HCT116 (cell line): ENCODE results near the gene TNF. TPM values are rescaled to one million over a fixed set of nuclear protein-coding genes. Genes with fewer than 3 reads are reported as not detected.
A peak's percentile ranks its signal among the peaks of the same experiment; 100 is the strongest.

Experiments
- ATAC-seq: fragments of 200-7000 bp; cut with Tn5 transposase; 2 replicates; pipeline ENCODE4 v1.9.1; 2020; ENCODE audit warnings: mild to moderate bottlenecking, moderate library complexity
- BruUV-seq: library from RNA; stranded (reverse); fragments of 400-500 nt; replicated peaks from 2 replicates; lab custom pipeline; 2021; lab: Mats Ljungman, UMichigan
- CTCF ChIA-PET: fragments of 300-600 bp; sonication (Branson Sonifier 250); formaldehyde crosslinking; loops from one replicate; lab custom pipeline; 2021; ENCODE audit warnings: antibody characterized with exemption; lab: Charles Lee
- POLR2A ChIA-PET: fragments of 300-600, 350-600 bp; sonication (Branson Sonifier 250); formaldehyde crosslinking; loops from one replicate; lab custom pipeline; 2021; ENCODE audit warnings: antibody characterized with exemption; lab: Charles Lee
- RAD21 ChIA-PET, 2 experiments: fragments of 300-600 bp; sonication (Branson Sonifier 250); formaldehyde crosslinking; loops; one replicate each; lab custom pipeline; 2023; ENCODE audit warnings: low total read pairs in 2 of 2; ENCODE audit not compliant: uncharacterized antibody in 2 of 2, unreplicated experiment in 2 of 2, low non-redundant PET in 1 of 2; lab: Charles Lee
- DNase-seq: peaks from one replicate; pipeline ENCODE4 v3.0.0-alpha.2; 2010; ENCODE audit warnings: low read depth, low spot score
- H2AFZ ChIP-seq: fragments of 200-600 bp; shearing (Covaris generic), sonication (generic); 2 replicates; pipeline ENCODE4 v1.6.1; 2017; ENCODE audit warnings: low read depth, mixed run types, mixed read lengths, antibody characterized with exemption, low read length; ENCODE audit not compliant: poor library complexity, severe bottlenecking
- H3K27ac ChIP-seq: 2 replicates; pipeline ENCODE4 v1.5.1; 2012; ENCODE audit warnings: low read depth, low read length
- H3K27me3 ChIP-seq: fragments of 200-600 bp; sonication (generic); 2 replicates; pipeline ENCODE4 v1.6.1; 2016; ENCODE audit warnings: mixed run types, low read length, mixed read lengths; ENCODE audit not compliant: insufficient read depth
- H3K36me3 ChIP-seq, 2 experiments: fragments of 200-500 bp in 1 of 2; fragments of 200-600 bp in 1 of 2; sonication (Bioruptor generic) in 1 of 2; sonication (generic) in 1 of 2; 2 replicates each; pipeline versions ENCODE4 v1.5.1 to v1.6.1; 2014 to 2016; ENCODE audit warnings: low read length in 2 of 2, inconsistent platforms in 1 of 2, mixed read lengths in 1 of 2, mixed run types in 1 of 2; ENCODE audit not compliant: insufficient read depth in 2 of 2, control insufficient read depth in 1 of 2
- H3K4me1 ChIP-seq, 2 experiments: fragments of 200-600 bp in 1 of 2; sonication (generic) in 1 of 2; 2 replicates each; pipeline versions ENCODE4 v1.5.1 to v1.6.1; 2012 to 2017; ENCODE audit warnings: low read length in 2 of 2, inconsistent platforms in 1 of 2, mild to moderate bottlenecking in 1 of 2, mixed read lengths in 1 of 2, mixed run types in 1 of 2, moderate library complexity in 1 of 2; ENCODE audit not compliant: insufficient read depth in 2 of 2, control insufficient read depth in 1 of 2
- H3K4me2 ChIP-seq: fragments of 200-600 bp; sonication (generic); 2 replicates; pipeline ENCODE4 v1.6.1; 2017; ENCODE audit warnings: mixed run types, low read length, mixed read lengths
- H3K4me3 ChIP-seq, 2 experiments: fragments of 200-600 bp in 1 of 2; sonication (generic) in 1 of 2; replicated peaks in 1 of 2; 2 replicates each; pipeline ENCODE4 v1.5.1; 2011 to 2016; ENCODE audit warnings: low read length in 2 of 2, control low read depth in 1 of 2, low read depth in 1 of 2, mild to moderate bottlenecking in 1 of 2, mixed read lengths in 1 of 2, mixed run types in 1 of 2
- H3K79me2 ChIP-seq: fragments of 200-600 bp; sonication (generic); 2 replicates; pipeline ENCODE4 v1.6.1; 2017; ENCODE audit warnings: mild to moderate bottlenecking, mixed run types, low read length, moderate library complexity, mixed read lengths; ENCODE audit not compliant: insufficient read depth
- H3K9ac ChIP-seq: fragments of 200-600 bp; sonication (generic); 2 replicates; pipeline ENCODE4 v1.6.1; 2016; ENCODE audit warnings: low read length, mixed read lengths
- H3K9me2 ChIP-seq: fragments of 200-600 bp; sonication (generic), shearing (Covaris generic); 2 replicates; pipeline ENCODE4 v1.6.1; 2017; ENCODE audit warnings: mixed run types, mild to moderate bottlenecking, moderate library complexity; ENCODE audit not compliant: insufficient read depth
- H3K9me3 ChIP-seq, 2 experiments: fragments of 200-500 bp in 1 of 2; fragments of 200-600 bp in 1 of 2; sonication (Bioruptor generic) in 1 of 2; sonication (generic) in 1 of 2; 2 replicates each; pipeline ENCODE4 v1.6.1; 2014 to 2017; ENCODE audit warnings: low read length in 2 of 2, mixed read lengths in 2 of 2, inconsistent platforms in 1 of 2, low read depth in 1 of 2, mild to moderate bottlenecking in 1 of 2, mixed run types in 1 of 2, moderate library complexity in 1 of 2; ENCODE audit not compliant: control insufficient read depth in 1 of 2, insufficient read depth in 1 of 2
- H4K20me1 ChIP-seq: fragments of 200-600 bp; sonication (generic), shearing (Covaris generic); 2 replicates; pipeline ENCODE4 v1.6.1; 2017; ENCODE audit warnings: mixed run types, mild to moderate bottlenecking, moderate library complexity; ENCODE audit not compliant: insufficient read depth
- CBX3 ChIP-seq: IDR thresholded peaks from 2 replicates; pipeline ENCODE4 v1.6.1; 2012; ENCODE audit warnings: low read depth
- CEBPB ChIP-seq: IDR thresholded peaks from 2 replicates; pipeline ENCODE4 v1.6.1; 2012; ENCODE audit warnings: low read depth
- EZH2 ChIP-seq: fragments of 200-600 bp; sonication (generic); IDR thresholded peaks from 2 replicates; pipeline ENCODE4 v1.6.1; 2017; ENCODE audit warnings: antibody characterized with exemption, mixed run types
- FOSL1 ChIP-seq: IDR thresholded peaks from 2 replicates; pipeline ENCODE4 v1.6.1; 2012; ENCODE audit warnings: low read depth
- JUND ChIP-seq: IDR thresholded peaks from 2 replicates; pipeline ENCODE4 v1.6.1; 2012
- POLR2AphosphoS5 ChIP-seq: IDR thresholded peaks from 2 replicates; pipeline ENCODE4 v1.6.1; 2011; ENCODE audit warnings: mild to moderate bottlenecking, low read depth, low read length, moderate library complexity
- RAD21 ChIP-seq: IDR thresholded peaks from 2 replicates; pipeline ENCODE4 v1.6.1; 2012; ENCODE audit warnings: low read depth, mild to moderate bottlenecking
- SIN3A ChIP-seq: IDR thresholded peaks from 2 replicates; pipeline ENCODE4 v1.6.1; 2012; ENCODE audit warnings: low read depth
- SRF ChIP-seq: IDR thresholded peaks from 2 replicates; pipeline ENCODE4 v1.6.1; 2012; ENCODE audit warnings: low read depth
- TCF7L2 ChIP-seq: IDR thresholded peaks from 2 replicates; pipeline ENCODE4 v1.7.0; 2011; ENCODE audit warnings: borderline replicate concordance, inconsistent platforms; ENCODE audit not compliant: insufficient read depth, insufficient read length; ENCODE audit errors: extremely low read depth
- YY1 ChIP-seq: IDR thresholded peaks from 2 replicates; pipeline ENCODE4 v1.6.1; 2011; ENCODE audit warnings: low read length, low read depth, moderate library complexity, mild to moderate bottlenecking; ENCODE audit not compliant: insufficient replicate concordance; ENCODE audit errors: extremely low read depth
- ZFX ChIP-seq: fragments of 450-650 bp; IDR thresholded peaks from 2 replicates; pipeline ENCODE4 v1.6.1; 2017
- intact Hi-C: fragments of 100-400 bp; cut with micrococcal nuclease; formaldehyde crosslinking; loops from 2 replicates; pipeline ENCODE4 v1.10.0; 2022
- total RNA-seq: library from RNA; stranded (reverse); gene quantifications from one replicate; pipeline ENCODE4 v1.2.1, GENCODE V29; 2021; ENCODE audit not compliant: unreplicated experiment
- TF ChIP-seq, protein P1 (sequence below): IDR thresholded peaks from 2 replicates; pipeline ENCODE4 v1.6.1; 2012; ENCODE audit warnings: low read depth
- TF ChIP-seq, protein P2 (sequence below): IDR thresholded peaks from 2 replicates; pipeline ENCODE4 v1.6.1; 2011; ENCODE audit warnings: mild to moderate bottlenecking, low read length, moderate library complexity; ENCODE audit not compliant: insufficient replicate concordance; ENCODE audit errors: extremely low read depth

The TNF gene
- total RNA-seq, 1 experiment from 2014 or later: 0.59 TPM

GRCh38 chr6:31621320-31621939 is 46.1 kb downstream of the TNF start (continued):
- TF ChIP-seq, protein P1, sequence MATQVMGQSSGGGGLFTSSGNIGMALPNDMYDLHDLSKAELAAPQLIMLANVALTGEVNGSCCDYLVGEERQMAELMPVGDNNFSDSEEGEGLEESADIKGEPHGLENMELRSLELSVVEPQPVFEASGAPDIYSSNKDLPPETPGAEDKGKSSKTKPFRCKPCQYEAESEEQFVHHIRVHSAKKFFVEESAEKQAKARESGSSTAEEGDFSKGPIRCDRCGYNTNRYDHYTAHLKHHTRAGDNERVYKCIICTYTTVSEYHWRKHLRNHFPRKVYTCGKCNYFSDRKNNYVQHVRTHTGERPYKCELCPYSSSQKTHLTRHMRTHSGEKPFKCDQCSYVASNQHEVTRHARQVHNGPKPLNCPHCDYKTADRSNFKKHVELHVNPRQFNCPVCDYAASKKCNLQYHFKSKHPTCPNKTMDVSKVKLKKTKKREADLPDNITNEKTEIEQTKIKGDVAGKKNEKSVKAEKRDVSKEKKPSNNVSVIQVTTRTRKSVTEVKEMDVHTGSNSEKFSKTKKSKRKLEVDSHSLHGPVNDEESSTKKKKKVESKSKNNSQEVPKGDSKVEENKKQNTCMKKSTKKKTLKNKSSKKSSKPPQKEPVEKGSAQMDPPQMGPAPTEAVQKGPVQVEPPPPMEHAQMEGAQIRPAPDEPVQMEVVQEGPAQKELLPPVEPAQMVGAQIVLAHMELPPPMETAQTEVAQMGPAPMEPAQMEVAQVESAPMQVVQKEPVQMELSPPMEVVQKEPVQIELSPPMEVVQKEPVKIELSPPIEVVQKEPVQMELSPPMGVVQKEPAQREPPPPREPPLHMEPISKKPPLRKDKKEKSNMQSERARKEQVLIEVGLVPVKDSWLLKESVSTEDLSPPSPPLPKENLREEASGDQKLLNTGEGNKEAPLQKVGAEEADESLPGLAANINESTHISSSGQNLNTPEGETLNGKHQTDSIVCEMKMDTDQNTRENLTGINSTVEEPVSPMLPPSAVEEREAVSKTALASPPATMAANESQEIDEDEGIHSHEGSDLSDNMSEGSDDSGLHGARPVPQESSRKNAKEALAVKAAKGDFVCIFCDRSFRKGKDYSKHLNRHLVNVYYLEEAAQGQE: no peak
- TF ChIP-seq JUND (no peak), YY1 (no peak), ZFX (no peak), EZH2 (no peak), CBX3 (no peak), CEBPB (no peak), SRF (no peak), POLR2AphosphoS5 (no peak)

DNA sequence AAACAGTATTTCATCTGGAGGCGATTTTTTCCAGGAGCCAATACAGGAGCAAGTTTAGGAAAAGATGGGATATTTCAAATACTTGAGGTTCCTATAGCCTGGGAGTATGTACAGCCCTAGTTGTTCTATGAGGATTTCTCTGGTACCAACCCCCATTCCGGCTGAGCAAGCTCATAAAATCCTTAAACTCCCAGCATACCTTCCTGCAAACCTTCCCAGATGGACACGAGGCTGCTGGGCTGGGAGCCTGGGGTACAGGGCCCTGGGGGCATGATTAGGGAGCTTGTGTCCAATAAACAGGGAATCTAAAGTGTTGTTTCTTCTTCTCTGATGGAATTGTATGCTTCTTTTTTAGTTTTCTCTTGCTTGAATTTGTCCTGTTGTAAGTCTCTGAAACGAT is 46.6 kb downstream of the TNF start:
- DNase-seq (no peak), ATAC-seq (no peak)
- POLR2A ChIA-PET: interaction anchor here (0.7 to 0.8 kb wide), 2 partner anchors 30 to 43 kb away, joined by 3 read pairs; partner anchors contain the start of gene GPANK1
- Histone ChIP-seq H3K79me2 (peaks cover 62% of the 10 kb centered on the region), H4K20me1 (no peaks in the 10 kb centered on the region), H2AFZ (no peak overlapping the region), H3K9me3 (no peaks in the 10 kb centered on the region), H3K36me3 (peaks cover 24 to 56% of the 10 kb centered on the region in 2 experiments), H3K9ac (peak overlapping the region; percentile 98), H3K4me2 (peak overlapping the region; percentile 91), H3K27me3 (no peaks in the 10 kb centered on the region), H3K4me1 (peaks cover 6 to 18% of the 10 kb centered on the region in 2 experiments; a peak in 3 of 4 replicates), H3K27ac (peak overlapping the region; percentile 90), H3K4me3 (peak overlapping the region; percentile 99 to 100), H3K9me2 (no peaks in the 10 kb centered on the region)
- RAD21 ChIA-PET: no interaction called here
- intact Hi-C loops: no loop called here
- TF ChIP-seq FOSL1 (no peak), SRF (no peak), CEBPB (no peak), POLR2AphosphoS5 (no peak), SIN3A (no peak), RAD21 (no peak), TCF7L2 (no peak)
- TF ChIP-seq, protein P1: no peak
- TF ChIP-seq, protein P2, sequence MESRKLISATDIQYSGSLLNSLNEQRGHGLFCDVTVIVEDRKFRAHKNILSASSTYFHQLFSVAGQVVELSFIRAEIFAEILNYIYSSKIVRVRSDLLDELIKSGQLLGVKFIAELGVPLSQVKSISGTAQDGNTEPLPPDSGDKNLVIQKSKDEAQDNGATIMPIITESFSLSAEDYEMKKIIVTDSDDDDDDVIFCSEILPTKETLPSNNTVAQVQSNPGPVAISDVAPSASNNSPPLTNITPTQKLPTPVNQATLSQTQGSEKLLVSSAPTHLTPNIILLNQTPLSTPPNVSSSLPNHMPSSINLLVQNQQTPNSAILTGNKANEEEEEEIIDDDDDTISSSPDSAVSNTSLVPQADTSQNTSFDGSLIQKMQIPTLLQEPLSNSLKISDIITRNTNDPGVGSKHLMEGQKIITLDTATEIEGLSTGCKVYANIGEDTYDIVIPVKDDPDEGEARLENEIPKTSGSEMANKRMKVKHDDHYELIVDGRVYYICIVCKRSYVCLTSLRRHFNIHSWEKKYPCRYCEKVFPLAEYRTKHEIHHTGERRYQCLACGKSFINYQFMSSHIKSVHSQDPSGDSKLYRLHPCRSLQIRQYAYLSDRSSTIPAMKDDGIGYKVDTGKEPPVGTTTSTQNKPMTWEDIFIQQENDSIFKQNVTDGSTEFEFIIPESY: no peak
- no TSS peak for BruUV-seq
- CTCF ChIA-PET: no interaction called here
